NB4 (cell line): ENCODE measurements around the gene SSR1.

Experiments
- MAX ChIP-seq: IDR thresholded peaks from 2 replicates; pipeline ENCODE4 v1.6.1; 2011; ENCODE audit warnings: low read depth, low read length
- POLR2A ChIP-seq: IDR thresholded peaks from 2 replicates; pipeline ENCODE4 v1.6.1; 2011; ENCODE audit warnings: mild to moderate bottlenecking; ENCODE audit not compliant: insufficient read length; ENCODE audit errors: extremely low read depth
- TF ChIP-seq, protein P1 (sequence below): IDR thresholded peaks from one replicate; pipeline ENCODE4 v1.5.1; 2012; ENCODE audit warnings: low read depth, low read length

GRCh38 chr6:7236306-7237209 is 76.4 kb downstream of the SSR1 start:
- TF ChIP-seq, protein P1, sequence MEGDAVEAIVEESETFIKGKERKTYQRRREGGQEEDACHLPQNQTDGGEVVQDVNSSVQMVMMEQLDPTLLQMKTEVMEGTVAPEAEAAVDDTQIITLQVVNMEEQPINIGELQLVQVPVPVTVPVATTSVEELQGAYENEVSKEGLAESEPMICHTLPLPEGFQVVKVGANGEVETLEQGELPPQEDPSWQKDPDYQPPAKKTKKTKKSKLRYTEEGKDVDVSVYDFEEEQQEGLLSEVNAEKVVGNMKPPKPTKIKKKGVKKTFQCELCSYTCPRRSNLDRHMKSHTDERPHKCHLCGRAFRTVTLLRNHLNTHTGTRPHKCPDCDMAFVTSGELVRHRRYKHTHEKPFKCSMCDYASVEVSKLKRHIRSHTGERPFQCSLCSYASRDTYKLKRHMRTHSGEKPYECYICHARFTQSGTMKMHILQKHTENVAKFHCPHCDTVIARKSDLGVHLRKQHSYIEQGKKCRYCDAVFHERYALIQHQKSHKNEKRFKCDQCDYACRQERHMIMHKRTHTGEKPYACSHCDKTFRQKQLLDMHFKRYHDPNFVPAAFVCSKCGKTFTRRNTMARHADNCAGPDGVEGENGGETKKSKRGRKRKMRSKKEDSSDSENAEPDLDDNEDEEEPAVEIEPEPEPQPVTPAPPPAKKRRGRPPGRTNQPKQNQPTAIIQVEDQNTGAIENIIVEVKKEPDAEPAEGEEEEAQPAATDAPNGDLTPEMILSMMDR, result no peak
- TF ChIP-seq POLR2A (no peak), MAX (no peak)
